GM12878 (cell line): Measurements from ENCODE around the gene ARIH2. TPM values are rescaled to one million over a fixed set of nuclear protein-coding genes. Genes with fewer than 3 reads are reported as not detected.

ENCODE experiments used
- ATAC-seq: fragments of 200-7000 bp; cut with Tn5 transposase; 3 replicates; pipeline ENCODE4 v1.9.1; 2020; ENCODE audit warnings: mild to moderate bottlenecking, moderate library complexity
- BruUV-seq: library from RNA; stranded (reverse); fragments of 400-500 nt; replicated peaks from 2 replicates; lab custom pipeline; 2021; lab: Mats Ljungman, UMichigan
- CTCF ChIA-PET: fragments of 300-600 bp; sonication (Branson Sonifier 250); formaldehyde crosslinking; extraction: SDS; loops from one replicate; lab custom pipeline; 2021; ENCODE audit warnings: inconsistent platforms; lab: Yijun Ruan, JAX
- POLR2A ChIA-PET: fragments of 350-600 bp; formaldehyde crosslinking; extraction: SDS; loops from one replicate; lab custom pipeline; 2021; ENCODE audit warnings: inconsistent platforms; lab: Charles Lee
- RAD21 ChIA-PET: fragments of 300-600 bp; sonication (Branson Sonifier 250); formaldehyde crosslinking; loops from one replicate; lab custom pipeline; 2023; ENCODE audit warnings: antibody characterized with exemption; ENCODE audit not compliant: unreplicated experiment; lab: Charles Lee
- SMC1A ChIA-PET: fragments of 300-600 bp; sonication (Branson Sonifier 250); formaldehyde crosslinking; loops from one replicate; lab custom pipeline; 2023; ENCODE audit not compliant: unreplicated experiment, uncharacterized antibody; lab: Charles Lee
- DNase-seq: peaks from one replicate; pipeline ENCODE4 v3.0.0-alpha.2; 2011; ENCODE audit warnings: low read depth, low spot score
- FAIRE-seq: peaks from 3 replicates; lab custom pipeline; 2011; peaks lifted over from hg19 to GRCh38; lab: Jason Lieb, UNC
- H2AFZ ChIP-seq: 2 replicates; pipeline ENCODE4 v1.6.0; 2011; ENCODE audit warnings: low read depth, low read length, control low read depth; ENCODE audit not compliant: control insufficient read depth
- H3K27ac ChIP-seq: 2 replicates; pipeline ENCODE4 v1.5.1; 2011; ENCODE audit warnings: control low read depth; ENCODE audit not compliant: control insufficient read depth, insufficient read depth
- H3K27me3 ChIP-seq, 2 experiments: replicated peaks in 1 of 2; 2 replicates each; pipeline versions ENCODE4 v1.6.0 to v1.6.1; 2011; ENCODE audit warnings: low read length in 1 of 2; ENCODE audit not compliant: control insufficient read depth in 2 of 2, insufficient read depth in 2 of 2
- H3K36me3 ChIP-seq, 2 experiments: 2 replicates each; pipeline ENCODE4 v1.5.1; 2011; ENCODE audit warnings: low read length in 1 of 2; ENCODE audit not compliant: control insufficient read depth in 2 of 2, insufficient read depth in 2 of 2
- H3K4me1 ChIP-seq: 2 replicates; pipeline ENCODE4 v1.6.1; 2011; ENCODE audit warnings: mild to moderate bottlenecking, low read length, moderate library complexity, mixed read lengths; ENCODE audit not compliant: control insufficient read depth, insufficient read depth
- H3K4me2 ChIP-seq: 2 replicates; pipeline ENCODE4 v1.6.0; 2011; ENCODE audit warnings: control low read depth; ENCODE audit not compliant: control insufficient read depth, insufficient read depth
- H3K4me3 ChIP-seq: fragments of 200-600 bp; sonication (generic); 2 replicates; pipeline ENCODE4 v1.5.1; 2016
- H3K79me2 ChIP-seq: 2 replicates; pipeline ENCODE4 v1.6.0; 2011; ENCODE audit warnings: low read length; ENCODE audit not compliant: control insufficient read depth, insufficient read depth
- H3K9ac ChIP-seq: 2 replicates; pipeline ENCODE4 v1.8.0; 2011; ENCODE audit warnings: low read length, control low read depth, mixed read lengths; ENCODE audit not compliant: control insufficient read depth, insufficient read depth
- H3K9me3 ChIP-seq: replicated peaks from 3 replicates; pipeline ENCODE4 v1.5.1; 2011; ENCODE audit warnings: mild to moderate bottlenecking, low read length; ENCODE audit not compliant: control insufficient read depth, insufficient read depth
- H4K20me1 ChIP-seq: 2 replicates; pipeline ENCODE4 v1.6.0; 2011; ENCODE audit not compliant: control insufficient read depth, insufficient read depth
- HDAC2 ChIP-seq: fragments of 200-600 bp; sonication (generic); IDR thresholded peaks from 2 replicates; pipeline ENCODE4 v1.6.1; 2017
- POLR2AphosphoS5 ChIP-seq: IDR thresholded peaks from 2 replicates; pipeline ENCODE4 v1.6.1; 2011; ENCODE audit warnings: mild to moderate bottlenecking, low read length, inconsistent platforms
- SMAD1 ChIP-seq: fragments of 450-650 bp; IDR thresholded peaks from 2 replicates; pipeline ENCODE4 v1.6.1; 2018; ENCODE audit warnings: mild to moderate bottlenecking, low read depth; ENCODE audit not compliant: partially characterized antibody
- ZNF592 ChIP-seq: fragments of 450-650 bp; IDR thresholded peaks from 2 replicates; pipeline ENCODE4 v1.6.1; 2017; ENCODE audit warnings: mild to moderate bottlenecking, moderate library complexity
- ZNF687 ChIP-seq: fragments of 450-650 bp; IDR thresholded peaks from 2 replicates; pipeline ENCODE4 v1.6.1; 2017; ENCODE audit warnings: mild to moderate bottlenecking, moderate library complexity
- WGBS: methylation state at CpG from one replicate; pipeline ENCODE4 v1.1.6; 2016; ENCODE audit warnings: low lambda C conversion rate; ENCODE audit not compliant: insufficient replicate concordance, insufficient coverage; ENCODE audit errors: missing lambda C conversion rate; 5-methylcytosine and 5-hydroxymethylcytosine counted together
- in situ Hi-C: fragments of 300-500 bp; cut with MboI; formaldehyde crosslinking; loops from 9 replicates; pipeline ENCODE4 v1.14.3; 2018; ENCODE audit warnings: mixed read lengths
- intact Hi-C: fragments of 100-400 bp; cut with micrococcal nuclease; formaldehyde crosslinking; loops from one replicate; pipeline ENCODE4 v1.14.2; 2022; ENCODE audit not compliant: unreplicated experiment
- polyA plus RNA-seq, 11 experiments: library from polyadenylated mRNA; depleted of rRNA in 4 of 11; unstranded in 6 of 11; stranded (reverse) in 5 of 11; fragments of >200 nt; fragmentation: Nextera tagmentation in 4 of 11; fragmentation: Illumina TruSeq in 1 of 11; extraction: Ambion mirVana in 4 of 11; extraction: Trizol in 1 of 11; gene quantifications; 1 replicate in 1 of 11; 2 replicates in 10 of 11; pipeline versions ENCODE4 v1.2.1 to v1.2.3, GENCODE V29; 2011 to 2016; ENCODE audit warnings: inconsistent platforms in 2 of 11, missing spikeins in 2 of 11, low read depth in 1 of 11
- total RNA-seq, 4 experiments: library from RNA; depleted of rRNA in 3 of 4; stranded (reverse); fragments of >200 nt in 3 of 4; fragmentation: Illumina TruSeq in 1 of 4; extraction: Trizol in 1 of 4; gene quantifications; 2 replicates each; pipeline versions ENCODE4 v1.2.1 to v1.2.3, GENCODE V29; 2013 to 2021

The ARIH2 gene
- total and polyA plus RNA-seq, 10 of the 15 experiments (the other 5 are each of a cell fraction or from before 2014, with no cell fraction given), result 18.7 to 74.7 (median 63.7) TPM

GRCh38 chr3:49012441-49013017 lies 93.9 kb downstream of the ARIH2 start (continued):
- TF ChIP-seq ZNF687 (no peak), HDAC2 (no peak), SMAD1 (no peak)

- intact Hi-C loops (no loop called here), in situ Hi-C loops (no loop called here)
- no TSS peak for BruUV-seq
- ChIA-PET POLR2A (interaction anchor here (0.5 to 2.6 kb wide), 3 partner anchors 8 to 49 kb away, joined by 3 to 7 read pairs (median 7); partner anchors contain the start of gene NDUFAF3), CTCF (interaction anchor here (0.6 to 4.7 kb wide), 4 partner anchors 25 to 273 kb away, joined by 4 to 44 read pairs (median 5); no protein-coding TSS in a partner anchor), RAD21 (interaction anchor here (2.5 kb wide), 1 partner anchor 25 kb away, joined by 9 read pairs; no protein-coding TSS in a partner anchor), SMC1A (no interaction called here)
- H3K27me3 ChIP-seq, result no peaks in the 10 kb centered on the region
- H3K4me2 ChIP-seq, result no peak overlapping the region
- 90% methylated on average over 19 of the region's 19 CpGs for WGBS
- peaks cover 21% of the 10 kb centered on the region for H3K79me2 ChIP-seq
- H3K4me3 ChIP-seq, result no peak overlapping the region
- no peak overlapping the region for H2AFZ ChIP-seq
- no peaks in the 10 kb centered on the region for H3K9me3 ChIP-seq
- H3K36me3 ChIP-seq, result peaks cover 24 to 30% of the 10 kb centered on the region in 2 experiments
- H3K9ac ChIP-seq, result no peak overlapping the region
- FAIRE-seq, result no peak
- TF ChIP-seq ZNF592 (no peak), POLR2AphosphoS5 (peak; percentile 47; the same call in 1 of the 2 replicates)
- no peak for DNase-seq
- H3K4me1 ChIP-seq, result peaks cover 10% of the 10 kb centered on the region
- ATAC-seq, result no peak
- H3K27ac ChIP-seq, result no peak overlapping the region
- peaks cover 7% of the 10 kb centered on the region; the same call in 1 of the 2 replicates for H4K20me1 ChIP-seq
These were observed 94.6 kb downstream of the ARIH2 start for GRCh38 chr3:49013113-49013737.
